ENCODE data around the gene NCOA6. TPM values are rescaled to one million over a fixed set of nuclear protein-coding genes. Genes with fewer than 3 reads are reported as not detected.

The NCOA6 gene
- total RNA-seq, 1 experiment from 2014 or later = 2.2 TPM

- in situ Hi-C loops (cut with HindIII; ENCODE audit: low pct_unique_long_range_greater_than_20kb, low sequenced_read_pairs) = no loop called here
These were observed 112.8 kb downstream of the NCOA6 start for GRCh38 chr20:34712525-34713192.

GRCh38 chr20:34711813-34712430 is 113.5 kb downstream of the NCOA6 start:
- in situ Hi-C loops (cut with HindIII; ENCODE audit: low pct_unique_long_range_greater_than_20kb, low sequenced_read_pairs) = no loop called here
- DNase-seq (ENCODE audit: low read depth) = no peak

More at GRCh38 chr20:34712525-34713192, 112.8 kb downstream of the NCOA6 start:
- no peak for DNase-seq (ENCODE audit: low read depth)

- in situ Hi-C loops (cut with HindIII; ENCODE audit: low pct_unique_long_range_greater_than_20kb, low sequenced_read_pairs) = no loop called here
- DNase-seq (ENCODE audit: low read depth) = no peak
These were observed 114.4 kb downstream of the NCOA6 start for GRCh38 chr20:34710861-34711574.

GRCh38 chr20:34710568-34710839 is 114.9 kb downstream of the NCOA6 start:
- no peak for DNase-seq (ENCODE audit: low read depth)
- in situ Hi-C loops (cut with HindIII; ENCODE audit: low pct_unique_long_range_greater_than_20kb, low sequenced_read_pairs) = no loop called here

GRCh38 chr20:34709831-34710567 is 115.5 kb downstream of the NCOA6 start:
- in situ Hi-C loops (cut with HindIII; ENCODE audit: low pct_unique_long_range_greater_than_20kb, low sequenced_read_pairs) = no loop called here
- peak; percentile 82 for DNase-seq (ENCODE audit: low read depth)

GRCh38 chr20:34709044-34709830 is 116.2 kb downstream of the NCOA6 start:
- peak; percentile 89 for DNase-seq (ENCODE audit: low read depth)
- in situ Hi-C loops (cut with HindIII; ENCODE audit: low pct_unique_long_range_greater_than_20kb, low sequenced_read_pairs) = no loop called here

GRCh38 chr20:34708621-34709043 is 116.8 kb downstream of the NCOA6 start:
- DNase-seq (ENCODE audit: low read depth) = no peak
- in situ Hi-C loops (cut with HindIII; ENCODE audit: low pct_unique_long_range_greater_than_20kb, low sequenced_read_pairs) = no loop called here

- DNase-seq (ENCODE audit: low read depth) = no peak
- in situ Hi-C loops (cut with HindIII; ENCODE audit: low pct_unique_long_range_greater_than_20kb, low sequenced_read_pairs) = no loop called here
These were observed 118.3 kb downstream of the NCOA6 start for GRCh38 chr20:34706912-34707784.

GRCh38 chr20:34706302-34706875 is 119.1 kb downstream of the NCOA6 start:
- in situ Hi-C loops (cut with HindIII; ENCODE audit: low pct_unique_long_range_greater_than_20kb, low sequenced_read_pairs) = no loop called here
- DNase-seq (ENCODE audit: low read depth) = no peak

- in situ Hi-C loops (cut with HindIII; ENCODE audit: low pct_unique_long_range_greater_than_20kb, low sequenced_read_pairs) = no loop called here
- DNase-seq (ENCODE audit: low read depth) = peak; percentile 31
These were observed 119.8 kb downstream of the NCOA6 start for GRCh38 chr20:34705397-34706301.

- DNase-seq (ENCODE audit: low read depth) = no peak
- in situ Hi-C loops (cut with HindIII; ENCODE audit: low pct_unique_long_range_greater_than_20kb, low sequenced_read_pairs) = no loop called here
These were observed 120.4 kb downstream of the NCOA6 start for GRCh38 chr20:34705008-34705396.

- in situ Hi-C loops (cut with HindIII; ENCODE audit: low pct_unique_long_range_greater_than_20kb, low sequenced_read_pairs) = no loop called here
- peak; percentile 73 for DNase-seq (ENCODE audit: low read depth)
These were observed 121.1 kb downstream of the NCOA6 start, which contains the start of gene TP53INP2 for GRCh38 chr20:34704177-34705007. TP53INP2 (plus strand) TSS chr20:34704344; CDS start chr20:34708740, 4,396 bp downstream.

- in situ Hi-C loops (cut with HindIII; ENCODE audit: low pct_unique_long_range_greater_than_20kb, low sequenced_read_pairs) = no loop called here
- peak; percentile 32 for DNase-seq (ENCODE audit: low read depth)
These were observed 121.9 kb downstream of the NCOA6 start for GRCh38 chr20:34703424-34704176.

- no peak for DNase-seq (ENCODE audit: low read depth)
- in situ Hi-C loops (cut with HindIII; ENCODE audit: low pct_unique_long_range_greater_than_20kb, low sequenced_read_pairs) = no loop called here
These were observed 122.4 kb downstream of the NCOA6 start for GRCh38 chr20:34703061-34703423.

All from Caki2 (cell line).